Activated CD4-positive, alpha-beta T cell treated with anti-CD3 and anti-CD28 coated beads, Interleukin-2, amount 50 U/mL, for 24 hours (primary cell): Measurements from ENCODE around the gene OVAAL.
"Not testable (repeated sequence)": the region's sequence is repeated elsewhere in the genome, so short reads cannot be mapped to it uniquely, and the experiment has no call there.

Source experiments
- DNase-seq, 2 donors: peaks; one replicate each; pipeline ENCODE4 v3.0.0-alpha.2; 2020; ENCODE audit warnings: low read depth in 1 of 2, low spot score in 1 of 2

Gene OVAAL

DNA sequence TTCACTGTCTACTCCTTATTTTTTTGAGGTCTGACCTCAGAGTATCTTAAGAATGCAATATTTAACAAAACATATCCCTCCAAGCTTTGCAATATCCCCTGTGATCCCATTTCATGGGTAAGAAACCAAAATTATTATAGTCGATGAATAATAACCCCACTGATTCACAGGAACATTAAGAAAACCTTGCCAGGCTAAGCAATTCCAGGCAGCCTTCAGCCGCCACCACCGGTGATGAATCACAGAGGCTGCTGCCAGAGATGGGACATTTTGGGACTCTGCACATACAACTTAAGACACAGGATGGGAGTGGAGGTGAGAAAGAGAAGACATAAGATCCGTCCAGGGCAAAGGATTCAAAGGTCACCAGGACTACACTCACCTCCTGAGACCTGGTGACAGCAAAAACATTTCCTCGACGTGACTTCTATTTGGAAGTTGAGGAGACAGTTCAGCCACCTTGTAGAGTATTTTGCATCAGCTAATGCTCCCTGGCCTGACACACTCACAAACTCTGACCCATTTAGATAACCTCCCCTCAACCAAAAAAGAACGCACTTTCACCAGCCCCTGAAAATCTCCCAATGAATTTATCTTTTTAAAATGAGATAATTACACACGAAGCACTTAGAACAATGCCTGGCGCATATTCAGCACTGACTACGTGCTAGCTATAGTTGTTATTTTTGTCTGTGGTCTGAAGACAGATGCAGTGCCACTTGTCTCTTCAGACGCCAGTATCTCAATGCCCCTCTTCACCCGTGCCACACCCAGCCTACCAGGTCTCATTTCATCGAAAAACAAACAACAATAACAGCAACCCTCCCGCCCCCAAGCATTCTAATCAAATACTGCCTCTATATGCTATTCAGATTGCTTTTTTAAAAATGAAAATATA is 17.8 kb upstream of the OVAAL start:
- DNase-seq = no peak

DNA sequence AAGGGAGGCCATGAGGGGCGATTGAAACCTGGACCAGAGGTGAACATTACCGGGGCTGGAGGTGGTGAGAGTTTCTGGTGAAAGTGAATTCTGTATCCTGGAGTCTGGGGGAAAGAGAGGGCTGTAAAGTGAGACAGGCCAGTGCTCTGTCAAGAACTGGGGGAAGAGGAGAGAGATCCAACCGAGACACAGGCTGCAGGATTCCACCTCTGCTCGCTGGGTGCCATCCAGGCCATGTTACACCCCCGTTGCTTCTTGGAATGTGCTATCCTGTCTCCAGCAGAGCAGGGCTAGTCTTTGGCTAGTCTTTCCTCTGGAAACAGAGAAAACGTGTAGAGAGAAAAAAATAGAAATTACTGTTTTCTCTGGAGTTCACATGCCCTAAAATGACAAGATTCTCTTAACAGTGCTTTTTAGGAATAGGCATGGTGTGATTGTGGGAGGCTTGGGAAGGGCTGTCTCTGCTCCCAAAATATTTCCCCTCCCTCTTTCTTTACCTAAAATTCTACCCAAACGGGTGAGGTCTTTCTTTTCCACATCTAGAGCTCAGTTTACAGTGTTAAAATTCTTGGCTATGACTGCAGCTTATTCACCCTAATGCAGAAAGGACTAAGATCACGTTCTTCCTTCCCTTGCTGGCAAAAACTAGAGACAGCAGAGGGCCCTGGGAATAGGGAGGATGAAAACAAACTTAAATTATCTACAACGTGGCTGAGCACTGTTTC is 16.5 kb upstream of the OVAAL start:
- DNase-seq = no peak

DNA sequence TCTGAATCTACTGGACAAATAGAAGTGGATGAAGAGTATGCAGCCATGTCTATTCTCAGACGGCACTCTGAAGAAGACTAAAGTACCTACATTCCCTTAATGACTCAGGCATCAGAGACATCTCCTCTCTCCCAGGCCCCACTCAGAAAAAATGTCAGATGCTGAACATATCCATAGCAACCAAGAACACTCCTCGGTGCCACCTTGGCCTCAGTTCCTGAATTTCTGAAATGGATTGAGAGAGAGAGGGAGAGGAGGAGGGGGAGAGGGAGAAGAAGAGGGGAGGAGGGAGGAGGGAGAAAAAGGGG is 16.0 kb upstream of the OVAAL start:
- DNase-seq = no peak

DNA sequence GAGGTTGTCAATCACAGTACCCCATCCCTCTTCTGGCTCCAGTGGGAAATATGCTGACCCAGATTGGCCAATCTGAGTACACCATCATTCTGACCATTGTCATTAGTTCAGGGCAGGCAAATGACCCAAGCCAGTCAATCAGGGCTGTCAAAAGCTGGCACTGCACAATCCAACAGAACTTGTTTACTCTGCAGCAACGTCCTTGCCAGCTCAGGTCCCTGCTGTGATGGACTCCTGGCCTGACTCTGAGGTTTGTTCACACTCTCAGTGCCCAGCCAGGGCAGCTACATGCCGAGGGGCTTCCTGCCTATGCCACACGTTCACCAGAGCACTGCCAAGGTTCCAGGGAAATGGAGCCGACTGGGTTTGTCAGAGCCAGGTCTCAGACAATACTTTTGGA is 14.7 kb upstream of the OVAAL start:
- no peak for DNase-seq

DNA sequence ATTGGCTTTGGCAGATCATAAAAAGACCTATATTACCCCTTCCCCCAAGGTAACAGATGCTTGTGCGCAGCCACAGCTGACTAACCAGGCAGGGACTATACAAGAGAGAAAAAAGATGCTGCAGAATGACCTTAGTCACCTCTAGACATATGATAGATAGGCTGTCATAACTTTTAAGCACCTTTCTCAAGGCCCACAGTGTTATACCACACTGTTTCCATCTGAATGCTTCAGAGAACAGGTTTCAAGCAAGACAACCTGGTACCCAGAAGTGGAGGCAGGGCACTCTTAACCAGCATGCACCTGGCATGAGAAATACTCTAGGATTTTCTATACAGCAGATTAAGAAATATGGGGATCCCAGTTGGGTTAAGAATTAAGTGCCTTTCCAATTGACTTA is 12.8 kb upstream of the OVAAL start:
- no peak for DNase-seq

DNA sequence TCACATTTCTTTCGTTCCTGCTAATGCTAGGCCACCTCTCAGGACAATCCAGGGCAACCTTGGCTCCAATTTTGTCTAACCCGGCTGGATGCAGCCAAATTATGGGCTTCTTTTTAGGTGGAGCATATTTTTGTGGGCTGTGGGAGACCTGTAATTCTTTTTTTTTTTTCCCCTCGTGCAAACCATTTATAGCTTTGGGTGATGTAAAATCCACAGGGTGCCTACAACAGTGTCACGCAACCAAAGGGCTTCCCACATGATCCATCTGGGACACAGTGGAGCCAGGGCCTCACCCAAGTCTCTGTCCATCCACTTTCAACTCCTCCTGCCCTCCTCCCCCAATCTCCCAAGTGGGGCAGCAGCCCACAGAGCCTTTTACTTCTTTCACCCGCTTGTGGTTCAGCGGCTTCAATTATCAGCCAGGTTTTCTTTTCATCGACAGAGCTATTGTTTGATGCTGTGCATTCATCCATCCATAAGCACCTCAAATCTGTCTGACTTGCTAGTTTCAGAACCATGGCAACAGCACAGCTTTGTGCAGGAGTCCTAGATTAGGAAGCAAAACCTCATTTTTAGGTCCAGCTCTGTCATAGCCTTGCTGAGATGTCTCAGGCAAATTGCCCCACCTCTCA is 10.0 kb upstream of the OVAAL start:
- no peak for DNase-seq

DNA sequence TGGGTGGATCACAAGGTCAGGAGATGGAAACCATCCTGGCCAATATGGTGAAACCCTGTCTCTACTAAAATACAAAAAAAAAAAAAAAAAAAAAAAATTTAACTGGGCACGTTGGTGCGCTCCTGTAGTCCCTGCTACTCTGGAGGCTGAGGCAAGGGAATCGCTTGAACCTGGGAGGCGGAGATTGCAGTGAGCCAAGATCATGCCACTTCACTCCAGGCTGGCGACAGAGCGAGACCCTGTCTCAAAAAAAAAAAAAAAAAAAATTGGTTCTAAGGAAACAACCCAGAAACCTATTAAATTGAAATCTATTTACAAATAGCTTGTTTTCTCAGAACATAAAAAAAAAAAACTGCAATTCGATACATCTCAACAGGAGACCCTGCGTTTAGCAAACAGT is 9.0 kb upstream of the OVAAL start:
- not testable (repeated sequence) for DNase-seq

DNA sequence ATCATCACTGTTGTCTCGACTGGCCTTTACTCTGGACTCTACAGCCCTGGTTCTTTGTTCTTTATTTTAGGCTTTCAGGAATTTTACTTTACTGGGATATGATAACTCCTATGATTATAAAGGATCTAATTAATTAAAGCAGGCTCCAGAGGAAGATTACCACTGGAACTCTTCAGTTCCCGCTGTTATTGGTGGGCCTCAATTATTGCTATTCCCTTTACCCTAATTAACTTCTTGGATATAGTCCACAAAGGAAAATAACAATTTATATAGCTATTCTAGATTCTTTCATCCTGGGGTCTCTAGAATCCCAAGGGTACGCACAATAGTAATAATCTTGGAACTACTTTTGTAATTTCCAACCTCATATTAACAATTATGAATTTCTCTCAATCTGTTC is 8.5 kb upstream of the OVAAL start:
- no peak for DNase-seq

DNA sequence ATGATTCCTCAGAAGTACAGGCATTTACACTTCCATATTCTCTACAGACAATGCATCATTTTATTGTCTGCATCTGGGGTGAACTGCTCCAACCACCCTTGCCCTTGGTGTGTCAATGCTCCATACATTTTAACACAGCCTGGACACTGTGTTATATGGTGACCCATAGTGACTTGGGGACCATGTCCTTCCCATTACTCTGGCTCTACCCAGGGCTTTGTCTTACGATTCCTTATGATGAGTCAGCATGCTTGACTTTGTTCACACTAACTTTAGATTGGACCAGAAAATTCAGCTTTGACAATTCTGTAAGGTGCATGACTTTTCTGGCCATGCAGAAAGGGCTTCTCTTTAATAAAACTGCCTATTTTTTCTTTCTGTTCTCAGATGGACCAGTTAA is 6.8 kb upstream of the OVAAL start:
- DNase-seq = no peak

DNA sequence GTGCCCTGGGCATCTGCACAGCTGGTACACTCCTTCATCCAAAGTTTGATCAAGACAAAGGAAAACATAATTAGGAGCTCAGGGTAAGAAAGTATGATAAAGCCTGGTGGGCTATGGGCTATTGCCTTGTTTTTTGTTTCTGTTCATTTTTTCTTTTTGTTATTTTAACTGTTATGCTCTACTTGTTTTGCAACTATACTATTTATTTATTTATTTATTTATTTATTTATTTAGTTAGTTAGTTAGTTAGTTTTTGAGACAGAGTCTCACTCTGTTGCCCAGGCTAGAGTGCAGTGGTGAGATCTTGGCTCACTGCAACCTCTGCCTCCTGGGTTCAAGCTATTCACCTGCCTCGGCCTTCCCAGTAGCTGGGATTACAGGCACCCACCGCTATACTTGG is 5.7 kb upstream of the OVAAL start:
- DNase-seq = not testable (repeated sequence)

DNA sequence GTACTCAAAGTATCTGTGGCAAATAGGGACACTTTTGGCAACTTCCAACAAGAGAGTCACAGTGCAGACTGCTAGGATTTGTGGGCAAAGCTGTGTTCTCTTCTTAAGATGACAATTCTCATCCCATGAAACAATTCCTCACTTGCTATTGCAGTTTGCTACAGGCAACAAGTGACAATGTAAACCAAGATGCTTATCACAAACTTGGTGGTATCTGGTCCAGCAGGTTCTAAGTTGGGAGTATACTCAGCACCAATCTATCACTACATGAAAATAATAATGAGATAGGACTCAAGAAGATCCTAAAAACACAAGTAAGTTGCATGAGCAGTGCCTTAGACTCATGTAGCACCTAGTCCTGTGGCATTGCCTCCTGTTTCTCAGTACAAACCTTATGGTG is 3.4 kb upstream of the OVAAL start:
- no peak for DNase-seq

DNA sequence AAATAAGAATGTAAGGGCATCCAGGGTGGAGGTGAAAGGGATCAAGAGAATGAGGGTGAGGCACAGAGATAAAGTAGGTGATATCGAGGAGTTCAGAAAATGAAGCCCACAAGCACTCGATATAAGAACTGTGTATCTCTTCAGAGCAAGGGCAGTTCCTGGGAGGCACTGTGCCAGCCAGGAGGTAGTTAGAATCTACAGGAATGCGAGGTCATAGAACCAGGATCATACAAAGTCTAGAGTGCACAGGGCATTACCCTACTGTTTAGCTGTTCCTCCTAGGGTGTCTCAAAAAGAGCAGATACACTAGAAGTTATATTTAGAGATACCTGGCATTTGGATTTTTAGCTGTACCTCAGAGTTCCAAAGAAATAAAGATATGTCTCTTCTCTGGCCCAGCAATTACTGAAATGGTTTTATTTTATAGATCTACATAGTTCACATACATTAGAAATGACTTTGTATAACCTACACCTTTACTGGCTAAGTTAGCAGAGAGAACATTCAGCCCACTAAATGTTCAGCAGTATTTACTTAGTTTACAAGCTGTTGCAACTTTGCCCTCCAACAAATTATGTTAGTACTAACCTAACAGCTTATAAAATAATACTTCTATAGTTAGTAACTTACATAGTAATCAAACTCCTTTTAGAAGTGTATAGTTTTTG is 1.6 kb downstream of the OVAAL start:
- DNase-seq = no peak

DNA sequence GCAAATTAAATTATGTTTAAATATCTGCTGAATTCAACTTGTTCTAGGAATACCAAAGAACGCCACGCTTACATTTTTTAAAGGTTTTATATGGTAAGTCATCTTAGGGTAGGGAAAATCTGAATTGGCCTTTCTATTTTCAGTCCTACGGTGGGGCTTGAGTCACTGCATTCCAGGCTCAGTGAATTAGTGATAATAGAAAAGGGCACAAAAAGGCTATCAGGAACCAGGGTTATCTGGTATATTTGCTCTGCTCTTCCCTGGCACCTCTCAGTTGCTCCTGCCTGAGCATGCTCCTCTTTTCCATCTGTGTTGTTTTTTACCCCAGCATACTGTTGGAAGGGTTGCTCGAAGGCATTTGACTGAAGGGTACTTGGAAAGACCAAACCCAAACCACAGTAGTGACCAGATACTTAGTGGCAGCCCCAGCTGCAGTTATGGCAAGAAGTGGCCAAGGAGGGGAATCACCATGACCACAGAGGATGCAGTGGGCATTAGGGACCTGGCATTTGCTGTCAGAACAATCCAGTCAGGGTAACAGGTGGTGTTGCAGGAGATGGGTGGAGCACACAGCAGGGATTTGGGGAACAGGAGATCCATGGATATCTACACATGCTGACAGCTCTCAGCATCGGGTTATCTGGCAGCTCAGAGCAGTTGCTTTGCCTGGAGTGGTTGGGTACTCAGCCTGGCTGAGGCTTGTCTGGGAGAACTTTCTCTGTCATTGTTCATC is 2.3 kb downstream of the OVAAL start:
- no peak for DNase-seq

DNA sequence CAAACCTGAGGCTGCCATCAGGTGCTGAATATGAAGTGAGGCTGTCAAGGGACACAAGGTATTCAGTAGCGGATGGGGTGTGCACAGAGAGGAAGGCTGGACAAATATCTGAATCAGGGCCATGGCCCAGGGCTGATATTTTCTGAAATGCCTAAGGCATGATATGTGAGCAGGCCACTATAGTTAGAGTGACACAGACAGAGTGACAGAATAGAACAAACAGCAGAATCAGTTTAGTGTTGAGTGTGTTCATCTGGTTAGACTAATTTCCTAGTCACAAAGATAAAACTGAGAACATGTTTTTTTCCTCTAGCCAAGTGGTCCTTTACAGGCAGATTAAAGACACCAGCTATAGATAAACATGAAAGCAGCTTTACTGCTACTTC is 3.9 kb downstream of the OVAAL start:
- DNase-seq = no peak

DNA sequence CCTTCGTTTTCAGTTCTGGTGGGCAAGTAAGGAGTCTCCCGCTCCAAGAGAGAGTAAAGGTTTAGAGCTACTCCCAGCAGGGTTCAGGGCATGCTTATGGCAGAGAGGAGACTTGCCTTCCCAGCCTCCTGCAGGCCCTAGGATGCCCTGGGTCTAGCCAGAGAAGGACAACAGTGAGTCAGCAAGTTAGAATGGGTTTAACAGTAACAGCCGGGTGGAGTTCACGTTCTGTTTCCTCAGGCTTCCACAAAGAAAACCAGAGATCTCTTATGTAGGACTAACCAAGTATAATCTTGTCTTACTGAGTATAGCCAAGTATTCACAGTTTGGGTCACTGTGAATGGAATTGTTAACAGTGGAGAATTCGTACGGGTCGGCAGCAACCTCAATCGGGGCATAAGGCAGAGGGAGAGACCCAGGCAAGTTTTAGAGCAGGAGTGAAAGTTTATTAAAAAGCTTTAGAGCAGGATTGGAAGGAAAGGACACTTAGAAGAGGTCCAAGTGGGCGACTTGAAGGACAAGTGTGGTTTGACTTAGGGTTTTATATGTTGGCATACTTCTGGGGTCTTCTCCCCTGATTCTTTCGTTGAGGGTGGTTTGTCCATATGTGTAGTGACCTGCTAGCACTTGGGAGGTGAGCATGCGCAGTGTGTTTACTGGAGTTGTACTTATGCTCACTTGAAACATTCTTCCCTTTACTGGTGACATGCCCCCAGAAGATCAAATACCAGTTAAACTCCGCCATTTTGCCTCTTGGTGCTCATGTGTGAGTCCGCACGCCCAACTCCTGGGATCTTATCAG is 4.5 kb downstream of the OVAAL start:
- no peak for DNase-seq

DNA sequence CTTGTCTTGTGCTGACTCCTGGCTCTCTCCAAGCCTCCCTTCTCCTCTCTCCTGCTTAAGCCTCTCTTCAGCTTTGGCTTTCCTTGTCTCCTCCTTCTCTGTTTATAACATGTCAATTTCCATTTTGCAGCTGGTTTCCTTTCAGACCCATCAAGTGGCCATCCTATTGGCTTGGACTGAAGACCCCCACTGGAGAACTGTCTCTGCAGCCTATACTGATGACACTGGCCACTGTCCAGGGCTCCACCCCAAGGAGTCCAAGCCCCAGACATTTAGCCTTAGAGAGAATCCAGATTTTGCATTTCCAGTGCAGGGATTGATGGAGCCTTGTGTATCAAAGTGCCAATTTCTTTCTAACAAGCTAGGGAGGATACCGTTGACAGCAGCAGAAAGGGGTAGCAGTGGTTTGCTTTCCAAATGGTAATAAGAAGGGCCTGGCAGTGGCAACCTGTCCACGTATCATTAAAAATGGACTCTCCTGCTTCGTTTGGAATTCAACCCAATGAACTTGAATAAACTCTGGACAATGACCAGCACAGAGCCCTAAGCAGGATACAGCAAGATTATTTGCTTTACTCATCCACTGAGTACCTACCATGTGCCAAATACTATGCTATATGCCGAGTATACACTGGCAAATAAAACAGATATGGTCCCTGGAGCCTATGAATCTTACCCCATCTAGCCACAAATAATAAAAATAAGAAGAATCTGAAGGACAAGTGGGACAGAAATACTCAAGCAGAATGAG is 6.5 kb downstream of the OVAAL start:
- DNase-seq = no peak

DNA sequence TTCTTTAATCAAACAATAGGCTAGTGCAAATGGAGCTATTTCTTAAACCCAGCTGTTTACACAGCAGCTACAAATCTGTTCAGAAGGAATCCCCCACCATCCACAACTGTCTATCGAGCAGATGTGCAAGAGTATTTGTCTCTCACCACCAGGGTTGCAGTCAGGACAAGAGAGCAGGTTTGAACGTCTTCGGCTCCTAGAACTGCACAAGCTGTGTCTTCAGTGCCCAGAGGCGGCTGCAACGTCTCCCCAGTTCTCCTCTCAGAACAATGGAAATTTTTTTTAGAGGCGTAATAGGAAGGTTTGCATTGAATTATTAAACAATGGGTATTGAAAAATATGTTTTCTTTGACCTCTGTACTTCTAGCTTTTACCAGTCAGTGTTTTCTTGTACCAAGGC is 7.3 kb downstream of the OVAAL start:
- DNase-seq = no peak

DNA sequence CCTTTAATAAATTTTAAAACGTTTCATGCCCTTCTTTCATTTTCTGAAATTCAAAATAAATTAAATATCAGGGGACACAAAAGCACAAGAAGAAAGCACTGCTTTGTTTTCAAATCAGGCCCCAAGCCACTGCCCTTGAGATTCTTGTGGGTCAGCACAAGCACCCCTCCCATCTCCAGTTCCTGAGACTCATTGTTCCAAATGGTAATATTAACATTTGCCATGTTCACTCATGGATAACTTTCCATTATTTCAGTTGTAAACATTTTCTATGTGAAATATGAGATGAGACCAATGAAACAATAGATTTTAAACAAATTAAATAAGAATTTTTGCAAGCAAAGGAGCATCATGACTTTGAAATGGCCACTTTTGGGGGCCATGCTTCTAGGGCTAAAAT is 7.7 kb downstream of the OVAAL start:
- DNase-seq = no peak

DNA sequence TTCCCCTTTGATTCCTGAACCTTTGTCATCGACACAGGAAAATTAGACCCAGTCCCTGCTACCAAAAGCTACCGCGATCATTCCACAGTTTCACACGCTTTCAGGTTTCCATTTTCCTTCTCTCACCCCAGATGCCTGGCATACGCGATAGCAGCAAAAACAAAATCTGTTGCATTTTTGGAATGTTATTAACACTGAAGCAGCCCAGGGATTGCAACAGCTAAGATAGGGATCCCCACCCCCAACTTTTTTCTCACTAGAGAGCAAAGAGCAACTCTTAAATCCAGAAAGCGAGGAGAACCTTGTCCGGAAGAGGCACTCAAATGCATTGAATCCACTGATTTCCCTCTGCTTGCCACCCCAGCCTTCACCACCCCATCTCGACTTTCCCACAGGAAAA is 8.9 kb downstream of the OVAAL start:
- DNase-seq = no peak

DNA sequence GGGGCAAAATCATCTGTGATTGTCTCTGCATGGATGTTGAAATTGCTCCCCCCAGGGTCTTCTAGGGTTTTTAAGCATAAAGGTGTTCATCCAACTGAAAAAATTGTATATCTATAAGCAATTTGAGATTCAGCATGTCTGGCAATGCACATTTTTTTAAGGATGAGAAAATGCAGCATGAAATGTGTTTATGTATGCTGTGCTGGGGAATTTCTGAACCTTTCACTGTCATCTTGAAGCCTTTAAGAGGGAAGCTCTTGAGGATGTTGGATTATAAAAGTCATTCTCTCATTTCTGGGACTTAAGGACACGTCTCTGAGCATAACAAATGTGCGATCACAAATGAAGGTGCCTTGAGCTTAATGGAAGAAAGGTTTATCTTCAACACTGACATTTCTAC is 9.4 kb downstream of the OVAAL start:
- no peak for DNase-seq
